ENCODE results near the gene MRPL21.

DNA sequence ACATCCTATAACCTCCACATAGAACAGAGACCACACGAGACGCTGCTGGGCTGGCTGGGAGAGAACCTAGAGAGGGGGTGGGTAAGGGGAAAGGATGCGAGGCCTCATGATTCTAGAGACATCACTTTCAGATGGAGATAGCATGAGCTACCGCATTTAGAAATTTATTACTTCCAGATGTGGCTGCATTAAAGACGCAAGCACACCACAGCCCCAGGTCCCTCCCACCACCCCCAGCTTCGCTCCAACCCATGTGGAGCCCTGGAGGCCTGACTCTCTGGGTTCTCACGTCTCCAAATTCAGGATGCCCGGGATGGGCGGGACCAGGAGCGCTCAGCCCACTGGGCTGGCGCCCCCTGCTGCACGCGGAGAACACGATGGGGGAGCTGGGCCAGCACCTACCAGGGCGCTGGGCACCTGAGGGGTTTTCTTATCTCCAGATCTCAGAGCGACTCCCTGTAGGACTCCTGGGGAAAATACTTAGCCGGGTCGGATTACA lies 13.6 kb downstream of the MRPL21 start:
- TF ChIP-seq, protein P1, sequence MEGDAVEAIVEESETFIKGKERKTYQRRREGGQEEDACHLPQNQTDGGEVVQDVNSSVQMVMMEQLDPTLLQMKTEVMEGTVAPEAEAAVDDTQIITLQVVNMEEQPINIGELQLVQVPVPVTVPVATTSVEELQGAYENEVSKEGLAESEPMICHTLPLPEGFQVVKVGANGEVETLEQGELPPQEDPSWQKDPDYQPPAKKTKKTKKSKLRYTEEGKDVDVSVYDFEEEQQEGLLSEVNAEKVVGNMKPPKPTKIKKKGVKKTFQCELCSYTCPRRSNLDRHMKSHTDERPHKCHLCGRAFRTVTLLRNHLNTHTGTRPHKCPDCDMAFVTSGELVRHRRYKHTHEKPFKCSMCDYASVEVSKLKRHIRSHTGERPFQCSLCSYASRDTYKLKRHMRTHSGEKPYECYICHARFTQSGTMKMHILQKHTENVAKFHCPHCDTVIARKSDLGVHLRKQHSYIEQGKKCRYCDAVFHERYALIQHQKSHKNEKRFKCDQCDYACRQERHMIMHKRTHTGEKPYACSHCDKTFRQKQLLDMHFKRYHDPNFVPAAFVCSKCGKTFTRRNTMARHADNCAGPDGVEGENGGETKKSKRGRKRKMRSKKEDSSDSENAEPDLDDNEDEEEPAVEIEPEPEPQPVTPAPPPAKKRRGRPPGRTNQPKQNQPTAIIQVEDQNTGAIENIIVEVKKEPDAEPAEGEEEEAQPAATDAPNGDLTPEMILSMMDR (IDR thresholded peaks at IDR 0.05) = no peak
- no peak for TF ChIP-seq EZH2 (IDR thresholded peaks at IDR 0.05; ENCODE audit: borderline replicate concordance, insufficient read depth, low read depth, low read length, poor library complexity, severe bottlenecking)
